Dedifferentiated amniotic fluid mesenchymal stem cell (primary cell): Measurements from ENCODE around the gene TRAPPC5.
A peak's percentile ranks its signal among the peaks of the same experiment; 100 is the strongest.

Source experiments
- DNase-seq: peaks from one replicate; pipeline ENCODE4 v3.0.0-alpha.2; 2016; ENCODE audit errors: extremely low spot score

Gene TRAPPC5

GRCh38 chr19:7676376-7676775 lies 4.3 kb upstream of the TRAPPC5 start:
- DNase-seq = no peak

GRCh38 chr19:7676854-7677253 lies 3.8 kb upstream of the TRAPPC5 start, which contains the start of gene MCEMP1:
Gene MCEMP1, plus strand, starts transcription at chr19:7677090. Its CDS starts 31 bp downstream, at chr19:7677121.
- DNase-seq = no peak

- DNase-seq = no peak
Measured at GRCh38 chr19:7677669-7678311, 2.8 kb upstream of the TRAPPC5 start.

DNA sequence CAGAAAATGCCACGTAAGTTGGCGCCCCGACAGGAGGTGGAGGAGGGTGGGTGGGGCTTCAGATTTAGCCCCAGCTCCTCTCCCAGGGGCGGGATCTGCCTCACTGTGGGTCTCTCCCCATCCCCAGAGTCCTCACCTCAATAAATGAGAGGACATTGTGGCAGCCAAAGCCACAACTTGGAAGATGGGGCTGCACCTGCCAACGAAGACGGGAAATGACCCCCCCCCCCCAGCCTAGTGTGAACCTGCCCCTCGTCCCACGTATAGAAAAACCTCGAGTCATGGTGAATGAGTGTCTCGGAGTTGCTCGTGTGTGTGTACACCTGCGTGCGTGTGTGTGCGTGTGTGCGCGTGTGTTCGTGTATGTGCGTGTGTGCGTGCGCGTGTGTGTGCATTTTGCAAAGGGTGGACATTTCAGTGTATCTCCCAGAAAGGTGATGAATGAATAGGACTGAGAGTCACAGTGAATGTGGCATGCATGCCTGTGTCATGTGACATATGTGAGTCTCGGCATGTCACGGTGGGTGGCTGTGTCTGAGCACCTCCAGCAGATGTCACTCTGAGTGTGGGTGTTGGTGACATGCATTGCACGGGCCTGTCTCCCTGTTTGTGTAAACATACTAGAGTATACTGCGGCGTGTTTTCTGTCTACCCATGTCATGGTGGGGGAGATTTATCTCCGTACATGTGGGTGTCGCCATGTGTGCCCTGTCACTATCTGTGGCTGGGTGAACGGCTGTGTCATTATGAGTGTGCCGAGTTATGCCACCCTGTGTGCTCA lies 1.5 kb upstream of the TRAPPC5 start:
- DNase-seq = no peak

GRCh38 chr19:7679771-7680605 lies 645 bp upstream of the TRAPPC5 start:
- DNase-seq = no peak

- DNase-seq = peak; percentile 61
Measured at GRCh38 chr19:7681340-7682174, 924 bp downstream of the TRAPPC5 start.

DNA sequence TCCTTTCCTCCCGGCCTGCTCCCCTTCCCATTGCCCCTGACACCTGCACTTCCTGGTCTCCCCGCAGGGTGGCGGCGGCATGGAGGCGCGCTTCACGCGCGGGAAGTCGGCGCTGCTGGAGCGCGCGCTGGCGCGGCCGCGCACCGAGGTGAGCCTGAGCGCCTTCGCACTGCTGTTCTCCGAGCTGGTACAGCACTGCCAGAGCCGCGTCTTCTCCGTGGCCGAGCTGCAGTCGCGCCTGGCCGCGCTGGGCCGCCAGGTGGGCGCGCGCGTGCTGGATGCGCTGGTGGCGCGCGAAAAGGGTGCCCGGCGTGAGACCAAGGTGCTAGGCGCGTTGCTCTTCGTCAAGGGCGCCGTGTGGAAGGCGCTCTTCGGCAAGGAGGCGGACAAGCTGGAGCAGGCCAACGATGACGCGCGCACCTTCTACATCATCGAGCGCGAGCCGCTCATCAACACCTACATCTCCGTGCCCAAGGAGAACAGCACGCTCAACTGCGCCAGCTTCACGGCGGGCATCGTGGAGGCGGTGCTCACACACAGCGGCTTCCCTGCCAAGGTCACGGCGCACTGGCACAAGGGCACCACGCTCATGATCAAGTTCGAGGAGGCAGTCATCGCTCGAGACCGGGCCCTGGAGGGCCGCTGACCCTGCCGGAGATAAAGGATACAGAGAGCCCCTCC lies 1.7 kb downstream of the TRAPPC5 start:
- DNase-seq = no peak

- no peak for DNase-seq
Measured at GRCh38 chr19:7685546-7686445, 5.2 kb downstream of the TRAPPC5 start.

GRCh38 chr19:7687177-7687576 lies 6.5 kb downstream of the TRAPPC5 start:
- DNase-seq = no peak

DNA sequence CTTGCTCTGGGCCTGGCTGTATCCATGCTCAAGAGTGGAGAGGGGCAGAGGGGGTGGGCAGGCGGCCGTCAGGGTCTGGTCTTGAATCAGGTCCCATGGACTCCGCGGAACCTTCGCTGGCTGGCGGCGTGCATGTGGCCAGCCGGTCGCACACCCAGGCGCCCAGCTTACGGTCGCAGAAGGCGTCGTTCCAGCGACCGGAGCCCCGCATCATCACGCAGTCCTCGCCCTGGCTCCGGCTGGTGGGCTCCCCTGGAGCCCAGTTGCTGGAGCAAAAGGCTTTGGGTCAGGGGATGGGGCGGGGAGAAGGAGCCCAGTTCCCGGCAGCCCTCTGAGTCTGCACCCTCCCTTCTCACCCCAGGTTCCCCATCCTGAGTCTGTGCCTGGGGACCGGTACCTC lies 8.5 kb downstream of the TRAPPC5 start:
- DNase-seq = no peak

DNA sequence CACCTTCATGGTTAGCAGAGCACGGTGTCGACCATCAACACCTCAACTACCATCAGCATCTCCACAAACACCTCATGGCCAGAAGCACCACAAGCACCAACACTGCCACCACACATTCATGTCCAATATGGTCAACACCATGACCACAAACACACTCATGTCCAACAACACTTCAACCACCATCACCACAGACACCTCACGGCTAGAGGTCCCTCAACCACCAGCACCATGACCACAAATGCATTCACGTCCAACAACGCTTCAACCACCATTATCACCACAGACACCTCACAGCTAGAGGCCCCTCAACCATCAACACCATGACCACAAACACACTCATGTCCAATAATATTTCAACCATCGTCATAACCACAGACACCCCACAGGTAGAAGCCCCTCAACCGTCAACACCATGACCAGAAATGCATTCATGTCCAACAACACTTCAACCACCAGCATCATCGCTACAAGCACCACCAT lies 10.2 kb downstream of the TRAPPC5 start:
- DNase-seq = no peak

DNA sequence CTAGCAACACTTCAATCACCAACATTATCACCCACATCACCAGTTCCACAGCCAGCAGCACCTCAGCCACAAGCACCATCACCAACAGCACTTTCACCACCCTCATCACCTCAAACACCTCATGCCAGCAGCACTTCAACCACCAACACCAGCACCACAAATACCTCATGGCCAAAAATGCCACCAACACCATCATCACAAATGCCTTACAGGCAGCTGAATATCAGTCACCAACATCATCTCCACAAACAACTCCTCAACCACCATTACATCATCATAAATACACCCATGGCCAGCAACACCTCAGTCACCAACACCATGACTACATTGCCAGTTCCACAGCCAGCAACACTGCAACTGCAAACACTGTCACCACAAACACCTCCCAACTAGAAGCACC lies 10.9 kb downstream of the TRAPPC5 start:
- DNase-seq = no peak

DNA sequence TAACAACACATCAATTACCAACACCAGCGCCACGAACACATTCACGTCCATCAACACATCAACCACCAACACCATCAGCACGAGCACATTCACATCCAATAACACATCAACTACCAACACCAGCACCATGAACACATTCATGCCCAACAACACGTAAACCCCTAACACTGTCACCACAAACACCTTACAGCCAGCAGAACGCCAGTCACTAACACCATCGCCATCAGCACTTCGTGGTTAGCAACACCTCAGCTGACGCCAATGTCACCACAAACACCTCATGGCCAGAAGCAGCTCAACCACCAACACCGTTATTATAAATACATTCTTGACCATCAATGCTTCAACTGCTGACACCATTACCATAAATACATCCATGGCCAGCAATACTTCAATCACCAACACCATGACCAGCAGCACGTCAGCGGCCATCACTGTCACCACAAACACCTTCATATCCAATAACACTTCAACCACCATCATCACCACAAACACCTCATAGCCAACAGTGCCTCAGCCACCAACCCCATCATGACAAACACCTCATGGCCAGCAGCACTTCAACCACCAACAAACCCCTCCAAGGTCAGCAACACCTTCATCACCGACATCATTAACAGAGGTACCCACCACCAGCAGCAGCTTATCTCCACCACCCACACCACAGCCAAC lies 11.9 kb downstream of the TRAPPC5 start:
- DNase-seq = no peak

DNA sequence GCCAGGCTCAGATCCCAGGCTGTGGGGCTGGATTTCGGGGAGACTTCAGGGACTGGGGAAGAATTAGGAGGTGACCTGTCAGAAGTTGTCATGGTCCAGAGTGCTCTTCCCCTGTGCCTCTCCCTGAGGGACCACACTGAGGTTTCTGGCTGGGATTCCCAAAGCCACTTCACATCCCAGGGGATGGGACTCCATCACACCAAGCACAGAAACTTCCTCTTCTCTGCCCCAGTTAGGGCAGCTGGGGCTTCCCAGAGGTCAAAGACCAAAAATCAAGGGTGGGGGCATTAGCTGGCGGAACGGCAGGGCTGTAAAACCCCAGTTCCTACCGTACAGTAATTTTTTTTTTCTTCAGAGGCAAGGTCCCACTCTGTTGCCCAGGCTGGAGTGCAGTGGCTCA lies 13.9 kb downstream of the TRAPPC5 start:
- DNase-seq = no peak

DNA sequence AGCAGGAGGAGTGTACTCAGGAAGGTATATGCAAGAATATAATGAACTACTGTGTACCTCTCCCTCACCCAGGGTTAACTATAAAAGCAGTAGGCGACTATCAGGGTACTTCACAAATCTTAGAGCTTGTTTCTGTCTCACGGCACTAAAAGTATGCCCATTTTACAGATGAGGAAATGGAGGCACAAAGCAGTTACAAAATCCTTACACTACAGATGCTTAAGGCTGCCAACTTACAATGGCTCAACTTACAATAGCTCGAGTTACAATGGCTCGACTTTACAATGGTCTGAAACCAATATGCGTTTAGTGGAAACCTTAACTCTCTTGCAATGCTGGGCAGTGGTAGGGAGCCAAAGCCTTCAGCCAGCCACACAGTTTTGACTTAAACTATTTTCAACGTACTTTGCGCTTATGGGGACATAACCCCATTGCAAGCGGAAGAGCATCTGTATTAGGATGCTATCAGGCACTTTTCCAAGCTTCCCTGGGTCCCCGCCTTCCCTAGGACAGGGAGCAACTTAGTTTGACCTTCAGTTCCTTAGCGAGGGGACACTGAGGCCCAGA lies 17.2 kb downstream of the TRAPPC5 start:
- DNase-seq = no peak

GRCh38 chr19:7698583-7698982 lies 17.9 kb downstream of the TRAPPC5 start:
- DNase-seq = no peak

GRCh38 chr19:7699003-7699402 lies 18.4 kb downstream of the TRAPPC5 start:
- no peak for DNase-seq

DNA sequence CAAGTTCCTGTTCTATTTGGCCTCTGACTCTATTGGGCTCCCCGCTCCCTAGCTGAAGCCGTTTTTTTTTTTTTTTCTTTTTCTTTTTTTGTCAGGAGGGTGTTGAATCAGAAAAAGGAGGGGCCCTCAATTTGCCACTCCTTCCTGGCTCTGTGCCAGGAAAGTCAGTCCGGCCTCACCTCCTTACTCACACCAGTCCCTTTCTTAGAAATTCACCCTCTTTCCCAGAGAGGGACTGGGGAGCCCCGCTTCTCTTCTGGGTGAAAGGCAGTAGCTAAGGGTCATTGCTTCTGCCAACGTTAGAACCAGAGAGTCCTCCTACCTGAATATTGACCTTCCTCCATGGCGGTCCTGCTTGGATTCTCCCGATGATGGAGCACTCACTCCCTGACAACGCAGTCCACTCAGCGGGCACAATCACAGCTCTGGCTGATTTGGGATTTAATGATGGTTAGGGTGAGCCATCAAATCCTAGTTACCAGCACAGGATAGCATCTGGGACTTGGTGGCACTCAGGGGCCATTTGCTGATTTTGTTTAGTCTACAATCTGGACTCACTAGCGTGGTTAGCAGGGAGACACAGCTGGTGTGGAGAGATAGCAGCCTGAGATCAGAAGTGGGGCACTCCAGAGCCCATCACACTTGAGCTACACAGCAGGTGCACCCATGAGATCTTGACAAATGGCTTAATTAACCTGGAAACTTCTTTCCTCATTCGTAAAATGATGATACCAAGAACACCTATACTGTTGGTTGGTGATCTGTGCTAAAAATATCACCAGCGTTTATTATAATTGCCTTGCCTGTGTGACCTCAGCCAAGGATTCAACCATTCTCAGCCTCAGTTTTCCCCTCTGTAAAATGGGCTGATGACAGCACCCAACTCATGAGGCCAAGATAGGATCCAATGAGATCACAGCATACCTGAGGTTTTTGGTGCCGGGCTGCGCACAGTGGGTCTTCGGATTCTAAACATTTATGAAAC lies 19.1 kb downstream of the TRAPPC5 start:
- no peak for DNase-seq
